ENCODE measurements around the gene SLC39A6. TPM values are rescaled to one million over a fixed set of nuclear protein-coding genes. Genes with fewer than 3 reads are reported as not detected.
"Not testable (repeated sequence)": the region's sequence is repeated elsewhere in the genome, so short reads cannot be mapped to it uniquely, and the experiment has no call there.

SLC39A6 gene
- total and polyA plus RNA-seq, 8 donors: 33.8 to 62.9 (median 52.2) TPM

GRCh38 chr18:36176177-36176584 lies 47.0 kb upstream of the SLC39A6 start:
- Histone ChIP-seq H3K27ac (no peak overlapping the region), H3K9me3 (no peaks in the 10 kb centered on the region), H3K27me3 (no peaks in the 10 kb centered on the region), H3K36me3 (peaks cover 0 to 55% of the 10 kb centered on the region in 2 donors), H3K4me3 (no peak overlapping the region), H3K4me1 (peaks cover 8 to 11% of the 10 kb centered on the region in 2 donors)
- intact Hi-C loops (cut with DNase I): no loop called here
- ATAC-seq: no peak
- DNase-seq: no peak
- TF ChIP-seq CTCF (IDR thresholded peaks at IDR 0.05): no peak

DNA sequence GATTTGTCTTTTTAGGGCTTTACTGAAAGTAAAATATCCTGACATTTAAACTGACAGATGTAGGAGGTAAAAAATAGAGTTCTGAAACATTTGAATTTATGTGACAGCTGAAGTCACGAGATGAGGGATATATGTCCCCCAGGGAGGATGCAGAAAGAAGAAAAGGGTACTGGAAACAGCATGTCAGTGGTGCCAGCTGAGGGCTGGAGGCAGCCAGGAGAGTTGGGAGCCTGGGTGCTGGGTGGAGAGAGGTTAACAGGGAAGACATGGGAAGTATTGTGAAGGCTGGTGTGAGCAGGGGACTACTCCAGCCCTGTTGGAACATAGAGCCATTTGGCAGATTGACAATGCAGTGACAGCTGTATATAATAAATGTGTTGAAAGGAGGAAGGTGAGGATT lies 46.3 kb upstream of the SLC39A6 start:
- no peak for TF ChIP-seq CTCF (IDR thresholded peaks at IDR 0.05)
- no peak for ATAC-seq
- intact Hi-C loops (cut with DNase I): no loop called here

GRCh38 chr18:36169938-36170337 lies 40.8 kb upstream of the SLC39A6 start:
- Histone ChIP-seq H3K9me3 (no peaks in the 10 kb centered on the region), H3K27me3 (no peaks in the 10 kb centered on the region), H3K4me3 (no peak overlapping the region), H3K4me1 (no peaks in the 10 kb centered on the region), H3K27ac (no peak overlapping the region), H3K36me3 (peaks cover 0 to 95% of the 10 kb centered on the region in 2 donors)
- TF ChIP-seq CTCF (IDR thresholded peaks at IDR 0.05): no peak
- intact Hi-C loops (cut with DNase I): no loop called here
- no peak for ATAC-seq
- DNase-seq: no peak

More for the DNA sequence above, 46.3 kb upstream of the SLC39A6 start:
- H3K36me3 ChIP-seq: peaks cover 0 to 62% of the 10 kb centered on the region in 2 donors
- no peak overlapping the region for H3K27ac ChIP-seq
- H3K27me3 ChIP-seq: no peaks in the 10 kb centered on the region
- H3K4me1 ChIP-seq: peaks cover 8 to 10% of the 10 kb centered on the region in 2 donors
- H3K9me3 ChIP-seq: no peaks in the 10 kb centered on the region
- DNase-seq: no peak
- H3K4me3 ChIP-seq: no peak overlapping the region

GRCh38 chr18:36168296-36168695 lies 39.2 kb upstream of the SLC39A6 start:
- H3K4me3 ChIP-seq; H3K27ac ChIP-seq; DNase-seq; ATAC-seq; H3K4me1 ChIP-seq; H3K27me3 ChIP-seq; intact Hi-C loops (cut with DNase I); H3K9me3 ChIP-seq: not testable (repeated sequence)
- peaks cover 0 to 94% of the 10 kb centered on the region in 2 donors for H3K36me3 ChIP-seq

- Histone ChIP-seq H3K9me3 (no peaks in the 10 kb centered on the region), H3K27me3 (no peaks in the 10 kb centered on the region), H3K36me3 (peaks cover 0 to 94% of the 10 kb centered on the region in 2 donors), H3K4me3 (no peak overlapping the region), H3K27ac (no peak overlapping the region), H3K4me1 (no peaks in the 10 kb centered on the region)
- ATAC-seq: no peak
- no peak for DNase-seq
- TF ChIP-seq CTCF (IDR thresholded peaks at IDR 0.05): no peak
- intact Hi-C loops (cut with DNase I): no loop called here
Measured at GRCh38 chr18:36167692-36168218, 38.6 kb upstream of the SLC39A6 start.

GRCh38 chr18:36162981-36163380 lies 33.8 kb upstream of the SLC39A6 start:
- no peaks in the 10 kb centered on the region for H3K4me1 ChIP-seq
- intact Hi-C loops (cut with DNase I): no loop called here
- H3K36me3 ChIP-seq: peaks cover 0 to 94% of the 10 kb centered on the region in 2 donors

More at GRCh38 chr18:36162981-36163380, 33.8 kb upstream of the SLC39A6 start:
- H3K4me3 ChIP-seq: no peak overlapping the region
- ATAC-seq (no peak), DNase-seq (no peak)
- TF ChIP-seq CTCF (IDR thresholded peaks at IDR 0.05): no peak
- H3K27ac ChIP-seq: no peak overlapping the region
- H3K9me3 ChIP-seq: no peaks in the 10 kb centered on the region
- no peaks in the 10 kb centered on the region for H3K27me3 ChIP-seq
